GM12878 (cell line): ENCODE measurements around the gene INO80. TPM values are rescaled to one million over a fixed set of nuclear protein-coding genes. Genes with fewer than 3 reads are reported as not detected.

Experiments
- BRCA1 ChIP-seq: IDR thresholded peaks from 2 replicates; pipeline ENCODE4 v1.6.1; 2011; ENCODE audit warnings: low read depth, low read length, improper control_type of control experiment
- CREM ChIP-seq: IDR thresholded peaks from 2 replicates; pipeline ENCODE4 v1.6.1; 2014; ENCODE audit warnings: antibody characterized with exemption, low read depth
- HDAC2 ChIP-seq: fragments of 200-600 bp; sonication (generic); IDR thresholded peaks from 2 replicates; pipeline ENCODE4 v1.6.1; 2017
- LARP7 ChIP-seq: fragments of 450-650 bp; IDR thresholded peaks from 2 replicates; pipeline ENCODE4 v1.6.1; 2017; ENCODE audit warnings: mild to moderate bottlenecking
- MXI1 ChIP-seq: fragments of 150-350 bp; IDR thresholded peaks from 2 replicates; pipeline ENCODE4 v1.6.1; 2011; ENCODE audit warnings: low read depth, mild to moderate bottlenecking, inconsistent platforms, low read length, improper control_type of control experiment
- RAD51 ChIP-seq: fragments of 450-650 bp; IDR thresholded peaks from 2 replicates; pipeline ENCODE4 v1.6.1; 2016; ENCODE audit warnings: moderate library complexity, mild to moderate bottlenecking, inconsistent platforms
- TCF12 ChIP-seq: IDR thresholded peaks from 2 replicates; pipeline ENCODE4 v1.6.1; 2011; ENCODE audit warnings: low read depth, mild to moderate bottlenecking, low read length
- TCF7 ChIP-seq: IDR thresholded peaks from 2 replicates; pipeline ENCODE4 v1.6.1; 2014; ENCODE audit warnings: antibody characterized with exemption, borderline replicate concordance
- ZBED1 ChIP-seq: IDR thresholded peaks from 2 replicates; pipeline ENCODE4 v1.6.1; 2016; ENCODE audit warnings: borderline replicate concordance
- polyA plus RNA-seq, 11 experiments: library from polyadenylated mRNA; depleted of rRNA in 4 of 11; unstranded in 6 of 11; stranded (reverse) in 5 of 11; fragments of >200 nt; fragmentation: Nextera tagmentation in 4 of 11; fragmentation: Illumina TruSeq in 1 of 11; extraction: Ambion mirVana in 4 of 11; extraction: Trizol in 1 of 11; gene quantifications; 1 replicate in 1 of 11; 2 replicates in 10 of 11; pipeline versions ENCODE4 v1.2.1 to v1.2.3, GENCODE V29; 2011 to 2016; ENCODE audit warnings: inconsistent platforms in 2 of 11, missing spikeins in 2 of 11, low read depth in 1 of 11
- total RNA-seq, 4 experiments: library from RNA; depleted of rRNA in 3 of 4; stranded (reverse); fragments of >200 nt in 3 of 4; fragmentation: Illumina TruSeq in 1 of 4; extraction: Trizol in 1 of 4; gene quantifications; 2 replicates each; pipeline versions ENCODE4 v1.2.1 to v1.2.3, GENCODE V29; 2013 to 2021
- TF ChIP-seq, protein P1 (sequence below): fragments of 450-650 bp; conservative IDR thresholded peaks from 2 replicates; pipeline ENCODE4 v1.6.1; 2017; ENCODE audit warnings: mild to moderate bottlenecking, moderate library complexity
- TF ChIP-seq, protein P2 (sequence below): fragments of 450-650 bp; formaldehyde crosslinking; IDR thresholded peaks from 2 replicates; pipeline ENCODE4 v1.4.0; 2020; ENCODE audit warnings: mild to moderate bottlenecking, moderate library complexity

The INO80 gene
- total and polyA plus RNA-seq, 10 of the 15 experiments (the other 5 are each of a cell fraction or from before 2014, with no cell fraction given): 4.5 to 25.0 (median 14.2) TPM

DNA sequence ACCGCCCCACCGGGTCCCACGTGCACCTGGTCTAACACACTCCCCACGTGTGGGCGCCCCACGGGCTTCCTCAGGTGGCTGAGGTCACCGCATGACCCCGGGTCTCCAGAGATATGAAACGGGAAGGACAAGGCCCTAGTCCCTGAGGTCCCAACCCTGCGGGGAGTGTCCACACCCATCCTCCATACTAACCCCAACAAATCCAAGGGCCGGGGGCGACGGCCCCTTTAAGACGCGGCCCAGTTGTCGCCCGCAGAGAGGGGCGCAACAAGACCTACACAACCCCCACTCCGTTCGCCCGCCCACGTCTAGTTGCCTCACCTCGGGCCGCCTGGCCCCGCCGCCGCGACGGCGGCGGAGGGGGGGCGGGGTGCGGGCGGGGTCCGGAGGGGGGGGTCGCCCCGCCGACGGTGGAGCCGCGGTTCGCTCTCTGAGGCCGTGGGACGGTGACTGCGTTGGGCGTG, 396 bp downstream of the INO80 start (continued):
- TF ChIP-seq MXI1 (peak; percentile 99), HDAC2 (no peak), BRCA1 (no peak), CREM (peak; percentile 55; the same call in 1 of the 2 replicates), ZBED1 (no peak), TCF12 (no peak), LARP7 (no peak; the same call in 1 of the 2 replicates), RAD51 (peak; percentile 90), TCF7 (no peak)
- TF ChIP-seq, protein P1, sequence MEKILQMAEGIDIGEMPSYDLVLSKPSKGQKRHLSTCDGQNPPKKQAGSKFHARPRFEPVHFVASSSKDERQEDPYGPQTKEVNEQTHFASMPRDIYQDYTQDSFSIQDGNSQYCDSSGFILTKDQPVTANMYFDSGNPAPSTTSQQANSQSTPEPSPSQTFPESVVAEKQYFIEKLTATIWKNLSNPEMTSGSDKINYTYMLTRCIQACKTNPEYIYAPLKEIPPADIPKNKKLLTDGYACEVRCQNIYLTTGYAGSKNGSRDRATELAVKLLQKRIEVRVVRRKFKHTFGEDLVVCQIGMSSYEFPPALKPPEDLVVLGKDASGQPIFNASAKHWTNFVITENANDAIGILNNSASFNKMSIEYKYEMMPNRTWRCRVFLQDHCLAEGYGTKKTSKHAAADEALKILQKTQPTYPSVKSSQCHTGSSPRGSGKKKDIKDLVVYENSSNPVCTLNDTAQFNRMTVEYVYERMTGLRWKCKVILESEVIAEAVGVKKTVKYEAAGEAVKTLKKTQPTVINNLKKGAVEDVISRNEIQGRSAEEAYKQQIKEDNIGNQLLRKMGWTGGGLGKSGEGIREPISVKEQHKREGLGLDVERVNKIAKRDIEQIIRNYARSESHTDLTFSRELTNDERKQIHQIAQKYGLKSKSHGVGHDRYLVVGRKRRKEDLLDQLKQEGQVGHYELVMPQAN: peak; percentile 96
- TF ChIP-seq, protein P2, sequence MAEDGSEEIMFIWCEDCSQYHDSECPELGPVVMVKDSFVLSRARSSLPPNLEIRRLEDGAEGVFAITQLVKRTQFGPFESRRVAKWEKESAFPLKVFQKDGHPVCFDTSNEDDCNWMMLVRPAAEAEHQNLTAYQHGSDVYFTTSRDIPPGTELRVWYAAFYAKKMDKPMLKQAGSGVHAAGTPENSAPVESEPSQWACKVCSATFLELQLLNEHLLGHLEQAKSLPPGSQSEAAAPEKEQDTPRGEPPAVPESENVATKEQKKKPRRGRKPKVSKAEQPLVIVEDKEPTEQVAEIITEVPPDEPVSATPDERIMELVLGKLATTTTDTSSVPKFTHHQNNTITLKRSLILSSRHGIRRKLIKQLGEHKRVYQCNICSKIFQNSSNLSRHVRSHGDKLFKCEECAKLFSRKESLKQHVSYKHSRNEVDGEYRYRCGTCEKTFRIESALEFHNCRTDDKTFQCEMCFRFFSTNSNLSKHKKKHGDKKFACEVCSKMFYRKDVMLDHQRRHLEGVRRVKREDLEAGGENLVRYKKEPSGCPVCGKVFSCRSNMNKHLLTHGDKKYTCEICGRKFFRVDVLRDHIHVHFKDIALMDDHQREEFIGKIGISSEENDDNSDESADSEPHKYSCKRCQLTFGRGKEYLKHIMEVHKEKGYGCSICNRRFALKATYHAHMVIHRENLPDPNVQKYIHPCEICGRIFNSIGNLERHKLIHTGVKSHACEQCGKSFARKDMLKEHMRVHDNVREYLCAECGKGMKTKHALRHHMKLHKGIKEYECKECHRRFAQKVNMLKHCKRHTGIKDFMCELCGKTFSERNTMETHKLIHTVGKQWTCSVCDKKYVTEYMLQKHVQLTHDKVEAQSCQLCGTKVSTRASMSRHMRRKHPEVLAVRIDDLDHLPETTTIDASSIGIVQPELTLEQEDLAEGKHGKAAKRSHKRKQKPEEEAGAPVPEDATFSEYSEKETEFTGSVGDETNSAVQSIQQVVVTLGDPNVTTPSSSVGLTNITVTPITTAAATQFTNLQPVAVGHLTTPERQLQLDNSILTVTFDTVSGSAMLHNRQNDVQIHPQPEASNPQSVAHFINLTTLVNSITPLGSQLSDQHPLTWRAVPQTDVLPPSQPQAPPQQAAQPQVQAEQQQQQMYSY: no peak
- TF ChIP-seq, all 136 proteins: peak for 23
